ENCODE results near the gene AHI1. TPM values are rescaled to one million over a fixed set of nuclear protein-coding genes. Genes with fewer than 3 reads are reported as not detected.

The AHI1 gene
- total RNA-seq, 8 experiments from 2014 or later, result 22.1 to 345 (median 54.1) TPM

- in situ Hi-C loops (cut with MboI; ENCODE audit: low pct_unique_long_range_greater_than_20kb in 2 of 9, low sequenced_read_pairs in 9 of 9, unreplicated experiment in 9 of 9), result loop anchor here in 1 of 9 experiments (25.0 kb wide), 1 partner anchor 297 kb away; no protein-coding TSS in a partner anchor
- Histone ChIP-seq H3K4me1 (replicated peaks in 1 of 2) (no peaks in the 10 kb centered on the region), H3K4me3 (no peak overlapping the region), H3K27ac (no peak overlapping the region)
- WGBS, 10 experiments, result 42 to 100% (median 100%) methylated on average over 1 of the region's 1 CpG; no CpG with 5 or more reads in 1 of the 10 experiments
- no peak for ATAC-seq (replicated peaks in 6 of 8)
Measured at GRCh38 chr6:135434095-135434494, 63.4 kb downstream of the AHI1 start.

GRCh38 chr6:135428078-135428477 lies 69.5 kb downstream of the AHI1 start:
- Histone ChIP-seq H3K4me3 (no peak overlapping the region), H3K27ac (no peak overlapping the region), H3K4me1 (replicated peaks in 1 of 2) (no peaks in the 10 kb centered on the region)
- in situ Hi-C loops (cut with MboI; ENCODE audit: low pct_unique_long_range_greater_than_20kb in 2 of 9, low sequenced_read_pairs in 9 of 9, unreplicated experiment in 9 of 9), result loop anchor here in 1 of 9 experiments (25.0 kb wide), 1 partner anchor 291 kb away; no protein-coding TSS in a partner anchor
- 79 to 100% (median 100%) methylated on average over 1 to 2 of the region's 2 CpGs for whole genome bisulfite sequencing, 10 experiments
- ATAC-seq (replicated peaks in 6 of 8), result no peak

GRCh38 chr6:135426833-135427232 lies 70.7 kb downstream of the AHI1 start:
- no peak for ATAC-seq (replicated peaks in 6 of 8)
- Histone ChIP-seq H3K4me1 (replicated peaks in 1 of 2) (no peaks in the 10 kb centered on the region), H3K4me3 (no peak overlapping the region), H3K27ac (no peak overlapping the region)
- in situ Hi-C loops (cut with MboI; ENCODE audit: low pct_unique_long_range_greater_than_20kb in 2 of 9, low sequenced_read_pairs in 9 of 9, unreplicated experiment in 9 of 9), result loop anchor here in 1 of 9 experiments (25.0 kb wide), 1 partner anchor 290 kb away; no protein-coding TSS in a partner anchor
- 80 to 100% (median 100%) methylated on average over 1 of the region's 1 CpG; no CpG with 5 or more reads in 2 of the 10 experiments for WGBS, 10 experiments

- ATAC-seq (replicated peaks in 6 of 8), result no peak
- Histone ChIP-seq H3K4me1 (replicated peaks in 1 of 2) (peaks cover 0 to 3% of the 10 kb centered on the region in 2 donors), H3K4me3 (no peak overlapping the region), H3K27ac (no peak overlapping the region)
- WGBS, 10 experiments, result 67 to 100% (median 100%) methylated on average over 1 of the region's 1 CpG; no CpG with 5 or more reads in 3 of the 10 experiments
- in situ Hi-C loops (cut with MboI; ENCODE audit: low pct_unique_long_range_greater_than_20kb in 2 of 9, low sequenced_read_pairs in 9 of 9, unreplicated experiment in 9 of 9), result no loop called here
Measured at GRCh38 chr6:135424385-135424784, 73.2 kb downstream of the AHI1 start.

GRCh38 chr6:135423649-135424128 lies 73.9 kb downstream of the AHI1 start:
- H3K4me3 ChIP-seq, result no peak overlapping the region
- peak in 6 of 8 experiments; percentile 30 to 67 (median 48) for ATAC-seq (replicated peaks in 6 of 8)
- H3K27ac ChIP-seq, result no peak overlapping the region
- in situ Hi-C loops (cut with MboI; ENCODE audit: low pct_unique_long_range_greater_than_20kb in 2 of 9, low sequenced_read_pairs in 9 of 9, unreplicated experiment in 9 of 9), result no loop called here
- WGBS, 10 experiments, result 0 to 72% (median 21%) methylated on average over 1 to 2 of the region's 2 CpGs
- H3K4me1 ChIP-seq (replicated peaks in 1 of 2), result peaks cover 0 to 3% of the 10 kb centered on the region in 2 donors

- in situ Hi-C loops (cut with MboI; ENCODE audit: low pct_unique_long_range_greater_than_20kb in 2 of 9, low sequenced_read_pairs in 9 of 9, unreplicated experiment in 9 of 9), result no loop called here
- no peak overlapping the region for H3K27ac ChIP-seq
- 35 to 100% (median 79%) methylated on average over 1 to 2 of the region's 2 CpGs for WGBS, 10 experiments
- peak in 2 of 8 experiments; percentile 31 to 63 for ATAC-seq (replicated peaks in 6 of 8)
- no peak overlapping the region for H3K4me3 ChIP-seq
- H3K4me1 ChIP-seq (replicated peaks in 1 of 2), result peaks cover 0 to 3% of the 10 kb centered on the region in 2 donors
Measured at GRCh38 chr6:135419162-135419561, 78.4 kb downstream of the AHI1 start.

- no peak for ATAC-seq (replicated peaks in 6 of 8)
- peaks cover 0 to 3% of the 10 kb centered on the region in 2 donors for H3K4me1 ChIP-seq (replicated peaks in 1 of 2)
- H3K4me3 ChIP-seq, result no peak overlapping the region
- 72 to 100% (median 92%) methylated on average over 2 to 3 of the region's 3 CpGs for WGBS, 10 experiments
- in situ Hi-C loops (cut with MboI; ENCODE audit: low pct_unique_long_range_greater_than_20kb in 2 of 9, low sequenced_read_pairs in 9 of 9, unreplicated experiment in 9 of 9), result no loop called here
- no peak overlapping the region for H3K27ac ChIP-seq
Measured at GRCh38 chr6:135418040-135418760, 79.3 kb downstream of the AHI1 start.

- no peak for ATAC-seq (replicated peaks in 6 of 8)
- no peak overlapping the region for H3K27ac ChIP-seq
- WGBS, 10 experiments, result 32 to 100% (median 83%) methylated on average over 1 of the region's 1 CpG; no CpG with 5 or more reads in 2 of the 10 experiments
- no peaks in the 10 kb centered on the region for H3K4me1 ChIP-seq (replicated peaks in 1 of 2)
- in situ Hi-C loops (cut with MboI; ENCODE audit: low pct_unique_long_range_greater_than_20kb in 2 of 9, low sequenced_read_pairs in 9 of 9, unreplicated experiment in 9 of 9), result no loop called here
- H3K4me3 ChIP-seq, result no peak overlapping the region
Measured at GRCh38 chr6:135412761-135413160, 84.8 kb downstream of the AHI1 start.

- no peak for ATAC-seq (replicated peaks in 6 of 8)
- in situ Hi-C loops (cut with MboI; ENCODE audit: low pct_unique_long_range_greater_than_20kb in 2 of 9, low sequenced_read_pairs in 9 of 9, unreplicated experiment in 9 of 9), result no loop called here
- Histone ChIP-seq H3K27ac (no peak overlapping the region), H3K4me1 (replicated peaks in 1 of 2) (no peaks in the 10 kb centered on the region), H3K4me3 (no peak overlapping the region)
- whole genome bisulfite sequencing, 10 experiments, result 92 to 100% (median 98%) methylated on average over 1 to 2 of the region's 2 CpGs
Measured at GRCh38 chr6:135411849-135412248, 85.7 kb downstream of the AHI1 start.

- Histone ChIP-seq H3K27ac (no peak overlapping the region), H3K4me1 (replicated peaks in 1 of 2) (no peaks in the 10 kb centered on the region), H3K4me3 (no peak overlapping the region)
- ATAC-seq (replicated peaks in 6 of 8), result no peak
- in situ Hi-C loops (cut with MboI; ENCODE audit: low pct_unique_long_range_greater_than_20kb in 2 of 9, low sequenced_read_pairs in 9 of 9, unreplicated experiment in 9 of 9), result no loop called here
- WGBS, 10 experiments, result 50 to 100% (median 79%) methylated on average over 1 to 2 of the region's 2 CpGs; no CpG with 5 or more reads in 1 of the 10 experiments
Measured at GRCh38 chr6:135411339-135411738, 86.2 kb downstream of the AHI1 start.

GRCh38 chr6:135410856-135411255 lies 86.7 kb downstream of the AHI1 start:
- ATAC-seq (replicated peaks in 6 of 8), result no peak
- 100% methylated on average over 1 to 2 of the region's 2 CpGs; no CpG with 5 or more reads in 3 of the 10 experiments for WGBS, 10 experiments
- in situ Hi-C loops (cut with MboI; ENCODE audit: low pct_unique_long_range_greater_than_20kb in 2 of 9, low sequenced_read_pairs in 9 of 9, unreplicated experiment in 9 of 9), result no loop called here

GRCh38 chr6:135403584-135403983 lies 94.0 kb downstream of the AHI1 start:
- in situ Hi-C loops (cut with MboI; ENCODE audit: low pct_unique_long_range_greater_than_20kb in 2 of 9, low sequenced_read_pairs in 9 of 9, unreplicated experiment in 9 of 9), result no loop called here
- no peak overlapping the region for H3K4me3 ChIP-seq
- no peaks in the 10 kb centered on the region for H3K4me1 ChIP-seq (replicated peaks in 1 of 2)
- WGBS, 10 experiments, result 50 to 93% (median 83%) methylated on average over 1 to 3 of the region's 3 CpGs; no CpG with 5 or more reads in 2 of the 10 experiments
- no peak overlapping the region for H3K27ac ChIP-seq
- no peak for ATAC-seq (replicated peaks in 6 of 8)

More at GRCh38 chr6:135410856-135411255, 86.7 kb downstream of the AHI1 start:
- Histone ChIP-seq H3K4me1 (replicated peaks in 1 of 2) (no peaks in the 10 kb centered on the region), H3K27ac (no peak overlapping the region), H3K4me3 (no peak overlapping the region)

GRCh38 chr6:135402311-135402710 lies 95.2 kb downstream of the AHI1 start:
- in situ Hi-C loops (cut with MboI; ENCODE audit: low pct_unique_long_range_greater_than_20kb in 2 of 9, low sequenced_read_pairs in 9 of 9, unreplicated experiment in 9 of 9), result no loop called here
- Histone ChIP-seq H3K4me1 (replicated peaks in 1 of 2) (no peaks in the 10 kb centered on the region), H3K4me3 (no peak overlapping the region), H3K27ac (no peak overlapping the region)
- 86 to 100% (median 100%) methylated on average over 1 of the region's 1 CpG; no CpG with 5 or more reads in 4 of the 10 experiments for WGBS, 10 experiments
- ATAC-seq (replicated peaks in 6 of 8), result no peak
